Keratinocyte (primary cell): ENCODE data around the gene MRPS5. TPM values are rescaled to one million over a fixed set of nuclear protein-coding genes. Genes with fewer than 3 reads are reported as not detected.

Source experiments
- DNase-seq: peaks from one replicate; pipeline ENCODE4 v3.0.0-alpha.2; 2011; ENCODE audit warnings: low read depth, missing footprints, low spot score
- FAIRE-seq: peaks from 2 replicates; lab custom pipeline; 2011; peaks lifted over from hg19 to GRCh38; lab: Jason Lieb, UNC
- H2AFZ ChIP-seq: 2 replicates; pipeline ENCODE4 v1.6.0; 2012; ENCODE audit warnings: low read length, control low read depth, inconsistent platforms; ENCODE audit not compliant: control insufficient read depth
- H3K27ac ChIP-seq: 2 replicates; pipeline ENCODE4 v1.5.1; 2011; ENCODE audit warnings: low read length; ENCODE audit not compliant: control insufficient read depth, insufficient read depth
- H3K27me3 ChIP-seq: 3 replicates; pipeline ENCODE4 v1.6.0; 2011; ENCODE audit warnings: low read length; ENCODE audit not compliant: control insufficient read depth, insufficient read depth; ENCODE audit errors: extremely low read depth
- H3K36me3 ChIP-seq, 2 experiments: 2 replicates in 1 of 2; 3 replicates in 1 of 2; pipeline ENCODE4 v1.5.1; 2011; ENCODE audit warnings: low read length in 2 of 2, mild to moderate bottlenecking in 1 of 2; ENCODE audit not compliant: control insufficient read depth in 2 of 2, insufficient read depth in 2 of 2; ENCODE audit errors: extremely low read depth in 1 of 2
- H3K4me1 ChIP-seq: 3 replicates; pipeline ENCODE4 v1.5.1; 2011; ENCODE audit warnings: low read length; ENCODE audit not compliant: control insufficient read depth, insufficient read depth; ENCODE audit errors: extremely low read depth
- H3K4me2 ChIP-seq: 3 replicates; pipeline ENCODE4 v1.6.0; 2011; ENCODE audit warnings: low read depth, low read length; ENCODE audit not compliant: control insufficient read depth, insufficient read depth; ENCODE audit errors: extremely low read depth
- H3K4me3 ChIP-seq, 3 experiments: fragments of 200-600 bp in 1 of 3; sonication (generic) in 1 of 3; 2 replicates in 2 of 3; 3 replicates in 1 of 3; pipeline ENCODE4 v1.5.1; 2011 to 2016; ENCODE audit warnings: low read length in 3 of 3, mild to moderate bottlenecking in 3 of 3, control low read depth in 2 of 3, inconsistent platforms in 1 of 3, low read depth in 1 of 3, mixed read lengths in 1 of 3, mixed run types in 1 of 3, moderate library complexity in 1 of 3; ENCODE audit not compliant: control insufficient read depth in 2 of 3, insufficient read depth in 2 of 3; ENCODE audit errors: extremely low read depth in 1 of 3
- H3K79me2 ChIP-seq: 2 replicates; pipeline ENCODE4 v1.6.0; 2012; ENCODE audit warnings: low read length; ENCODE audit not compliant: control insufficient read depth, insufficient read depth
- H3K9ac ChIP-seq: 3 replicates; pipeline ENCODE4 v1.6.0; 2011; ENCODE audit warnings: low read length; ENCODE audit not compliant: control insufficient read depth, insufficient read depth; ENCODE audit errors: extremely low read depth
- H3K9me1 ChIP-seq: 3 replicates; pipeline ENCODE4 v1.6.0; 2011; ENCODE audit warnings: low read length; ENCODE audit not compliant: control insufficient read depth, insufficient read depth; ENCODE audit errors: extremely low read depth
- H3K9me3 ChIP-seq: 2 replicates; pipeline ENCODE4 v1.5.1; 2012; ENCODE audit warnings: low read depth, low read length; ENCODE audit not compliant: control insufficient read depth
- H4K20me1 ChIP-seq: 3 replicates; pipeline ENCODE4 v1.6.0; 2011; ENCODE audit warnings: low read length; ENCODE audit not compliant: control insufficient read depth, insufficient read depth; ENCODE audit errors: extremely low read depth
- CTCF ChIP-seq, 3 experiments: IDR thresholded peaks in 1 of 3; conservative IDR thresholded peaks in 1 of 3; optimal IDR thresholded peaks in 1 of 3; 2 replicates in 2 of 3; 3 replicates in 1 of 3; pipeline versions ENCODE3 to v1.5.1; 2011; ENCODE audit warnings: low read length in 3 of 3, mild to moderate bottlenecking in 3 of 3, moderate library complexity in 2 of 3, control low read depth in 1 of 3, inconsistent platforms in 1 of 3; ENCODE audit not compliant: insufficient read depth in 2 of 3; ENCODE audit errors: extremely low read depth in 1 of 3
- EZH2 ChIP-seq: IDR thresholded peaks from one replicate; pipeline ENCODE4 v1.6.1; 2012; ENCODE audit warnings: inconsistent platforms, mild to moderate bottlenecking, low read length, moderate library complexity
- dilution Hi-C: fragments of 300-500 bp; cut with MboI; formaldehyde crosslinking; loops from one replicate; pipeline ENCODE4 v1.7.0; 2020; ENCODE audit warnings: low sequenced_read_pairs; ENCODE audit not compliant: extremely low pct_ligation_motif_present
- polyA plus RNA-seq, 5 experiments: library from polyadenylated mRNA; depleted of rRNA in 3 of 5; stranded (reverse) in 3 of 5; stranded (forward) in 1 of 5; unstranded in 1 of 5; fragments of >200 nt; gene quantifications; 1 replicate in 1 of 5; 2 replicates in 3 of 5; 3 replicates in 1 of 5; pipeline versions ENCODE4 v1.2.1 to v1.2.3, GENCODE V29; 2011 to 2012; ENCODE audit warnings: missing spikeins in 2 of 5, low read depth in 1 of 5, low replicate concordance in 1 of 5

The MRPS5 gene
- polyA plus RNA-seq, 1 donor (not counting 4 experiments of a cell fraction or from before 2014, with no cell fraction given) = 64.9 TPM

- peaks cover 22% of the 10 kb centered on the region for H3K9me3 ChIP-seq
- H3K36me3 ChIP-seq = no peaks in the 10 kb centered on the region
- H3K4me2 ChIP-seq = no peak overlapping the region
- dilution Hi-C loops = no loop called here
- H3K4me1 ChIP-seq = no peaks in the 10 kb centered on the region
- FAIRE-seq (no peak), DNase-seq (no peak)
- no peaks in the 10 kb centered on the region for H3K79me2 ChIP-seq
- no peaks in the 10 kb centered on the region for H4K20me1 ChIP-seq
- no peak for TF ChIP-seq EZH2
- TF ChIP-seq CTCF (optimal IDR thresholded peaks at IDR 0.05 in 1 of 3, IDR thresholded peaks at IDR 0.05 in 1 of 3, conservative IDR thresholded peaks at IDR 0.05 in 1 of 3; ENCODE audit: extremely low read depth in 1 of 3, insufficient read depth in 2 of 3, low read length in 3 of 3) = no peak
- no peak overlapping the region for H3K9ac ChIP-seq
- H3K4me3 ChIP-seq = no peak overlapping the region
- H3K27ac ChIP-seq = no peak overlapping the region
- H2AFZ ChIP-seq = no peak overlapping the region
- H3K27me3 ChIP-seq = no peaks in the 10 kb centered on the region
- no peaks in the 10 kb centered on the region for H3K9me1 ChIP-seq
Observed at GRCh38 chr2:95143838-95144237, 22.2 kb upstream of the MRPS5 start.

GRCh38 chr2:95138702-95139101 lies 17.1 kb upstream of the MRPS5 start:
- DNase-seq = no peak
- Histone ChIP-seq H3K79me2 (no peaks in the 10 kb centered on the region), H3K36me3 (no peaks in the 10 kb centered on the region), H3K27me3 (no peaks in the 10 kb centered on the region), H3K27ac (no peak overlapping the region), H3K9me3 (no peaks in the 10 kb centered on the region), H3K4me1 (no peaks in the 10 kb centered on the region), H4K20me1 (no peaks in the 10 kb centered on the region), H3K4me2 (no peak overlapping the region), H2AFZ (no peak overlapping the region), H3K4me3 (no peak overlapping the region), H3K9ac (no peak overlapping the region), H3K9me1 (no peaks in the 10 kb centered on the region)
- TF ChIP-seq EZH2 (no peak), CTCF (optimal IDR thresholded peaks at IDR 0.05 in 1 of 3, IDR thresholded peaks at IDR 0.05 in 1 of 3, conservative IDR thresholded peaks at IDR 0.05 in 1 of 3; ENCODE audit: extremely low read depth in 1 of 3, insufficient read depth in 2 of 3, low read length in 3 of 3) (no peak)
- no peak for FAIRE-seq
- dilution Hi-C loops = no loop called here
